Measurements from ENCODE around the gene FAT4. TPM values are rescaled to one million over a fixed set of nuclear protein-coding genes. Genes with fewer than 3 reads are reported as not detected.

Gene FAT4
- 3.3 TPM for polyA plus RNA-seq (2013, experiment 1 of 2; ENCODE audit: insufficient read length)
- 9.7 TPM for polyA plus RNA-seq (2013, experiment 2 of 2; ENCODE audit: insufficient read length)

- DNase-seq = peak; percentile 98
Measured at GRCh38 chr4:125314676-125315575, at the start of gene FAT4. Gene FAT4, plus strand, starts transcription at chr4:125314955. Its CDS starts 1,457 bp downstream, at chr4:125316412.

DNA sequence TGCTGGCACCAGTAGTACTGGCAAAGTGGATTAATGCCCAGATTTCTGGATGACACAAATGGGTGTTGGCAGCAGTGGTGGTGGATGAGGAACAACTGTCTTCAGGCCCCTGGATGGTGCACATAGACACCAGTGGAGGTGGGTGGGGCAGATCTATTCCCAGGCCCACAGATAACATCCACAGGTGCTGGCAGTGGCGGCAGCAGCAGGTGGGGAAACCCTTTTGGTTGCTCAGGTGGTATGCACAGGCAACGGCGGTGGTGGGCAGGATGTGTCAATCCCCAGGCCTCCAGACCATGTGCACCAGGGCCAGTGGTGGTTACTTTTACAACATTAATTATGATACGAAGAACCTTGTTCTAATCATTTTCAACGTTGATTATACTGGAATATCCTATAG is 48.9 kb upstream of the FAT4 start:
- no peak for DNase-seq

DNA sequence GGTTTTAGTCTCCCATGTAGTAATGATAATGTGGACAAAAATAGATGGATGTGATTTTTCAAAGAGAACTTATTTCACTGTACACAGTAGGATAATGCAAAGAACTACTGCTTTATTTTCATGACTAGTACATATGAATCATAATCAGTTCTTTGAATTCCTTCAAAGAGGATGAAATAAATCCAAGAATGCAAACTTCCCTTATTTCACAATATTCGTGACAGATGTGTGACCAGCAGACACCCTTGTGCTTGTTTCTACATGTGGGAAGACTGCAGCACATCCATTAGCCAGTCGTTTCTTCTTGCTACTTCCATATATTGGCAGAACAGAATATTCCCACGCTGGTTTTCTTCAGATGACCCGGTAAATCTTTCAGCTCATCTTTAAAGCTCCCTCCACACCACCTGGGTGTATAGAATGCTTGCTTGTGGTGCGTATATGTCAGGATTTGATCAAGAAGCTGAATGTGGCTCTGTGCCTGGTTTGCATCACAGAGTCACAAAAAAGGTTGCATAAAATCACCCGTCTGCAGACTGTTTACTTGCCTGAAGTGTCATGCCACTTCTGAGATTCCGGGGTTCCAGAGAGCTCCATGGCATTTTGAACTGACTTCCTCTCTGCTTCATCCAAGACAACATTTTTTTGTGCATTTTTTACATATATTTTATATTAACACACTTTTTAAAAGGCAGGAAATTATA is 47.7 kb upstream of the FAT4 start:
- peak; percentile 84 for DNase-seq

GRCh38 chr4:125267630-125268029 is 47.1 kb upstream of the FAT4 start:
- DNase-seq = no peak

GRCh38 chr4:125268068-125268755 is 46.5 kb upstream of the FAT4 start:
- no peak for DNase-seq

DNA sequence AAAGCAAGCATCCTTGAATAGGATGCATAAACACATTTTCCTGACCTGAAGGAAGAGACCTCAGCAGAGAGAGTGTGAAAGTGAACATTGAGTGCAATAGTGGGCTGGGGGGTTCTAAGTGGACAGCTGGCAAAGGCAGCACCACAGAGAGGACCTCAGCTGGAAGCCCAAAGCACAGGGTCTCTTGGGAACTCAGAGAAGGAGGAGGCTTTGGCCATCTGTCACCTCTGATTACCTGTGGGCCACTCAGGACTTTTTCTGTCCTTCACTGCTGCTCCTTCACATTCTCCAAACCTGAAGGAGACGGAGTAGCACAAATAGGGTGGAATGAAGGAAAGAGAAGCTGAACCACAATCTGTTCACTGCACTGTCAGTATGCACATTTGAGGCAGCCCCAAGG is 37.9 kb upstream of the FAT4 start:
- no peak for DNase-seq

- no peak for DNase-seq
Measured at GRCh38 chr4:125277790-125278189, 37.0 kb upstream of the FAT4 start.

GRCh38 chr4:125280892-125281403 is 33.8 kb upstream of the FAT4 start:
- DNase-seq = no peak

GRCh38 chr4:125283707-125284279 is 31.0 kb upstream of the FAT4 start:
- DNase-seq = peak; percentile 31

- no peak for DNase-seq
Measured at GRCh38 chr4:125297116-125297515, 17.6 kb upstream of the FAT4 start.

DNA sequence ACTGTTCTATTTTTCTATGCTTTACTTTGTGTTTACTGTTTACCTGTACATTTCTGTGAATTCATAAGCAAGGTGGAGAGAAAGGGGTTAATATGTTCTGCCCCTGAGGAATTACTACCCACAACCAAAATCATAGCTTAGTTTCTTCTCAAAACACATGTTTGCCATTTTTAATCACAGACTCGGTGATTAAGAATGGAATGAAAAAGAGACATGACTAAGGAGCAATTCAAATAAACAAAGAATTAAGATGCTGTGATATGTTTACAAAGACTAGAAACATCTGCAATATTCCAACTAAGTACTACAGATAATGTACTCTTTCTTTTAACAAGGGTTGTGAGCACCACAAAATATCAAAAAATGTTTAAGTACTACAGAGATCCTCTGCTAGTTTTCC is 11.7 kb upstream of the FAT4 start:
- peak; percentile 16 for DNase-seq

- DNase-seq = no peak
Measured at GRCh38 chr4:125303821-125304220, 10.9 kb upstream of the FAT4 start.

GRCh38 chr4:125306112-125306511 is 8.6 kb upstream of the FAT4 start:
- no peak for DNase-seq

GRCh38 chr4:125306533-125306932 is 8.2 kb upstream of the FAT4 start:
- DNase-seq = no peak

GRCh38 chr4:125311503-125311902 is 3.3 kb upstream of the FAT4 start:
- no peak for DNase-seq

DNA sequence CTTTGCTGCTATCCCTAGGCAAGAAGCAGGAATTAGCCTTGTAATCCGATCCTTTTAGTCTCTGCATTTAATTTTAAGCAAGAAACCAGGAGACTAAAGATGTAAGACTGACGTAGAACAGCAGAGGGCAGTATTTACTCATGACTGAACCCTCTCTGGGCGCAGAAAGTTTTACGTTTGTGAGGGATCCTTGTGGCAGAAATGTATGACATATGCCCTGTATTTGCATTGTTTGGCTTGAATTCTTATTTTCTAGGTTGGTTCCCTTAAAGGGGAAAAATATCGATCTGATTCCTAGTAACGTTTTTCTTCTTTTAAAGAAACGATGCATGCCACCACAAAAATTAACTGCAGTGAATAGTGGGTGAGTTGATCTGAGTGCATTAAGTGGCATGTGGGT is 1.3 kb upstream of the FAT4 start:
- DNase-seq = peak; percentile 90

GRCh38 chr4:125313989-125314667 is 627 bp upstream of the FAT4 start:
- no peak for DNase-seq

GRCh38 chr4:125315576-125316400 is 1.0 kb downstream of the FAT4 start:
- peak; percentile 61 for DNase-seq

- peak; percentile 36 for DNase-seq
Measured at GRCh38 chr4:125316401-125316790, 1.6 kb downstream of the FAT4 start.

GRCh38 chr4:125316791-125317524 is 2.2 kb downstream of the FAT4 start:
- peak; percentile 54 for DNase-seq

Data from fibroblast of skin of back (primary cell).